Tibial artery (tissue), 4 donors: Measurements from ENCODE around the gene CDCP2.

Experiments
- DNase-seq, 2 donors: peaks; one replicate each; pipeline ENCODE4 v3.0.0-alpha.2; 2019
- H3K27ac ChIP-seq, 2 donors: fragments of 200-600 bp; sonication (generic) in 1 of 2; 1 replicate in 1 of 2; 2 replicates in 1 of 2; pipeline ENCODE4 v1.5.1; 2018 to 2019; ENCODE audit warnings: mild to moderate bottlenecking in 1 of 2
- H3K27me3 ChIP-seq, 2 donors: fragments of 200-600 bp; sonication (generic) in 1 of 2; one replicate each; pipeline versions ENCODE4 v1.5.1 to v1.6.0; 2016 to 2019
- H3K36me3 ChIP-seq, 3 donors: fragments of 200-600 bp; sonication (generic) in 2 of 3; one replicate each; pipeline ENCODE4 v1.5.1; 2016 to 2019; ENCODE audit warnings: mild to moderate bottlenecking in 2 of 3
- H3K4me1 ChIP-seq, 4 donors: fragments of 200-600 bp; sonication (generic) in 2 of 4; 1 replicate in 3 of 4; 2 replicates in 1 of 4; pipeline ENCODE4 v1.5.1; 2016 to 2019
- H3K4me3 ChIP-seq, 2 donors: fragments of 200-600 bp; sonication (generic) in 1 of 2; 1 replicate in 1 of 2; 2 replicates in 1 of 2; pipeline ENCODE4 v1.5.1; 2018 to 2019; ENCODE audit warnings: mild to moderate bottlenecking in 2 of 2
- H3K9me3 ChIP-seq, 3 donors: fragments of 200-600 bp; sonication (generic) in 1 of 3; one replicate each; pipeline ENCODE4 v1.5.1; 2016 to 2019
- intact Hi-C: fragments of 100-400 bp; cut with DNase I; formaldehyde crosslinking; loops from one replicate; pipeline ENCODE4 v1.15.0; 2023; ENCODE audit warnings: low total_unique reads
- TF ChIP-seq, protein P1 (sequence below), 2 experiments: fragments of 200-600 bp in 1 of 2; fragments of 450-650 bp in 1 of 2; IDR thresholded peaks; one replicate each; pipeline ENCODE4 v1.5.1; 2017 to 2019; ENCODE audit warnings: antibody characterized with exemption in 2 of 2, mild to moderate bottlenecking in 1 of 2, moderate library complexity in 1 of 2

CDCP2 gene

DNA sequence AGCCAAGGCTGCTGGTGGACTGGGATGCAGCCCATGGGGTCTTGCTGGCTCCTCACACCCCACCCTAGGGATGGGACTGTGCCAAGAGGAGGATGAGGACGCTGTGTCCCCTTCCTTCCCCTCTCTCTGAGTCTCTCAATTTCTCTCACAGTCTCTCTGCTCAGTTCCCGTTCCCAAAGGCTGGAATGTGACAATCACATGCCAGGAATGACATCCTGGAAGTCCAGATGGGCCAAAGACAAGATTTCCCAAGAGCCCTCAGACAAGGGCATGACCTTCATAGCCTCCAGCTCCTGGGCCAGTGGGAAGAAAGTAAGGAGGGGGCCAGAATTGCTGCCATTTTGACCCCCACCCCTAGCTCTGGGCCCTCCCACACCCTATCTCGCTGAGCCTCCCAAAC, 7.6 kb upstream of the CDCP2 start:
- no peaks in the 10 kb centered on the region for H3K36me3 ChIP-seq
- TF ChIP-seq, protein P1, sequence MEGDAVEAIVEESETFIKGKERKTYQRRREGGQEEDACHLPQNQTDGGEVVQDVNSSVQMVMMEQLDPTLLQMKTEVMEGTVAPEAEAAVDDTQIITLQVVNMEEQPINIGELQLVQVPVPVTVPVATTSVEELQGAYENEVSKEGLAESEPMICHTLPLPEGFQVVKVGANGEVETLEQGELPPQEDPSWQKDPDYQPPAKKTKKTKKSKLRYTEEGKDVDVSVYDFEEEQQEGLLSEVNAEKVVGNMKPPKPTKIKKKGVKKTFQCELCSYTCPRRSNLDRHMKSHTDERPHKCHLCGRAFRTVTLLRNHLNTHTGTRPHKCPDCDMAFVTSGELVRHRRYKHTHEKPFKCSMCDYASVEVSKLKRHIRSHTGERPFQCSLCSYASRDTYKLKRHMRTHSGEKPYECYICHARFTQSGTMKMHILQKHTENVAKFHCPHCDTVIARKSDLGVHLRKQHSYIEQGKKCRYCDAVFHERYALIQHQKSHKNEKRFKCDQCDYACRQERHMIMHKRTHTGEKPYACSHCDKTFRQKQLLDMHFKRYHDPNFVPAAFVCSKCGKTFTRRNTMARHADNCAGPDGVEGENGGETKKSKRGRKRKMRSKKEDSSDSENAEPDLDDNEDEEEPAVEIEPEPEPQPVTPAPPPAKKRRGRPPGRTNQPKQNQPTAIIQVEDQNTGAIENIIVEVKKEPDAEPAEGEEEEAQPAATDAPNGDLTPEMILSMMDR (IDR thresholded peaks at IDR 0.05) = no peak
- no peaks in the 10 kb centered on the region for H3K27me3 ChIP-seq
- no peak overlapping the region for H3K27ac ChIP-seq
- intact Hi-C loops = no loop called here
- no peaks in the 10 kb centered on the region for H3K9me3 ChIP-seq
- no peak for DNase-seq
- no peak overlapping the region for H3K4me3 ChIP-seq
- no peaks in the 10 kb centered on the region for H3K4me1 ChIP-seq

DNA sequence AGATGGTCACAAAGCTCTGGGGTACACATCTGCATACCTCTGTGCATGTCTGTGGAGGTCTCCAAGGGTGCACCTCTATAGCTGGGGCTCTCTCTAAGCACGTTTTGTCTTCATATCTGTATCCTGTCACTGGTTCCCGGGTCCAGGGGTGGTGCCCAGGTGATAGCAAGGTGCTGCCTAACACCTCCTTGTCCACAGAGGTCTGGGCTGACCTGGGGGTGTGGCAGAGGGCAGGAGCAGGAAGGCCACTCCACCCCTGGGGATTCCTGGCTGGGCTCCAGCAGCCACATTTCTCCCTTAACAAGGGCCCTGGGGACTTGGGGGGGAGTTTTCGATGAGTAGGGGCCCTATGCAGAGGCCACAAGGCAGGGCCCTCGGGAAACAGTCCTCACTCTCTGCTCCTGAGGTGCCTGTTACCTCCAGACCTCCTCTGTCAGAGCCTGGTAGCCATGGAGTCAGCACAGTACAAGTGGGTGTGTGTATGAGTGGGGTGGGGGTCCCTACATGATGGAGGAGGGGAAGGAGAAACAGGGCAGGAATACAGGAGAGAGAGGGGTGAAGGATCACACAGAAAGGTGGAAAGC, 7.0 kb upstream of the CDCP2 start:
- H3K27ac ChIP-seq = no peak overlapping the region
- no peaks in the 10 kb centered on the region for H3K9me3 ChIP-seq
- H3K4me3 ChIP-seq = no peak overlapping the region
- TF ChIP-seq, protein P1 (IDR thresholded peaks at IDR 0.05) = no peak
- intact Hi-C loops = no loop called here
- DNase-seq = no peak
- peaks cover 0 to 1% (median 0%) of the 10 kb centered on the region in 4 donors for H3K4me1 ChIP-seq
- H3K36me3 ChIP-seq = no peaks in the 10 kb centered on the region
- H3K27me3 ChIP-seq = no peaks in the 10 kb centered on the region

GRCh38 chr1:54158071-54158470, 5.3 kb upstream of the CDCP2 start:
- Histone ChIP-seq H3K27ac (no peak overlapping the region), H3K36me3 (no peaks in the 10 kb centered on the region), H3K9me3 (no peaks in the 10 kb centered on the region), H3K27me3 (no peaks in the 10 kb centered on the region), H3K4me3 (no peak overlapping the region), H3K4me1 (peaks cover 0 to 16% (median 14%) of the 10 kb centered on the region in 4 donors)
- no peak for DNase-seq
- intact Hi-C loops = no loop called here
- TF ChIP-seq, protein P1 (IDR thresholded peaks at IDR 0.05) = no peak

DNA sequence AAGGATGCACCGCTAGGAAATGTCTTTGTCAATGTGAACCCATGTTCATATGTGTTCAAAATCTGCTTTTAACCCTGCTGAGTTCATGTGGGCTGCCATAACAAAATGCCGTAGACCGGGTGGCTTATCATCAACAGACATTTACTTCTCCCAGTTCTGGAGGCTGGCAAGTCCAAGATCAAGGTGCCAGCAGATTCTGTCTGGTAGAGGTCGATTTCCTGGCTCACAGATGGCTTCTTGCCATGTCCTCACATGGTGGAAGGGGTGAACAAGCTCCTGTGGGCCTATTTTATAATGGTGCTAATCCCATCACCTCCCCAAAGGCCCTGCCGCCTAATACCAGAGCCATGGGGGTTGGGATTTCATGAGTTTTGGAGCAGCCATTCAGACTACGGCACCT, 4.6 kb upstream of the CDCP2 start:
- peaks cover 0 to 16% (median 14%) of the 10 kb centered on the region in 4 donors for H3K4me1 ChIP-seq
- intact Hi-C loops = no loop called here
- H3K36me3 ChIP-seq = no peaks in the 10 kb centered on the region
- H3K27me3 ChIP-seq = no peaks in the 10 kb centered on the region
- H3K4me3 ChIP-seq = no peak overlapping the region
- TF ChIP-seq, protein P1 (IDR thresholded peaks at IDR 0.05) = no peak
- no peak for DNase-seq
- no peak overlapping the region for H3K27ac ChIP-seq
- no peaks in the 10 kb centered on the region for H3K9me3 ChIP-seq

DNA sequence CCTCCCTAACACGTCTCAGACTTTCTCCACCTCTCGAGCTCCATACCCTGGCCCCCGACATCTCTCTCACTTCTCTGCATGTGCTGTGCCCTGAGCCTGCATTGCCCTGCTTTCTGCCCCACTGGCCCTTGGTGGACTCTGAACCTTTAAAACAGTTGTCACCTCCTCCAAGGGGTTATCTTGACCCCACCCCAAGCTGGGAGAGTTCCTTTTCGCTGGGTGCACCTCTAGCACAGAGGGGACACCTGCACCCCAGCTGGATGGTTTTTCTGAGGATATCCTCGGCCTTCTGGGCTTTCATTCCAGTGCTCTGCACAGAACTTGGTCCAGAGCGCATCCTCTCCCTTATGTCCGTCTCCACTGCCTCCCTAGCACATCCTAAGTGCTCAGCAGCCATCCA, 4.2 kb upstream of the CDCP2 start:
- H3K36me3 ChIP-seq = no peaks in the 10 kb centered on the region
- H3K27ac ChIP-seq = no peak overlapping the region
- intact Hi-C loops = no loop called here
- H3K4me1 ChIP-seq = peaks cover 0 to 16% (median 14%) of the 10 kb centered on the region in 4 donors
- no peaks in the 10 kb centered on the region for H3K9me3 ChIP-seq
- H3K27me3 ChIP-seq = no peaks in the 10 kb centered on the region
- no peak overlapping the region for H3K4me3 ChIP-seq
- TF ChIP-seq, protein P1 (IDR thresholded peaks at IDR 0.05) = no peak
- DNase-seq = no peak

GRCh38 chr1:54156201-54156600, 3.4 kb upstream of the CDCP2 start:
- H3K4me3 ChIP-seq = no peak overlapping the region
- no peak for DNase-seq

More at GRCh38 chr1:54156201-54156600, 3.4 kb upstream of the CDCP2 start:
- intact Hi-C loops = no loop called here
- Histone ChIP-seq H3K27me3 (no peaks in the 10 kb centered on the region), H3K4me1 (peaks cover 0 to 16% (median 14%) of the 10 kb centered on the region in 4 donors), H3K36me3 (no peaks in the 10 kb centered on the region), H3K9me3 (no peaks in the 10 kb centered on the region), H3K27ac (no peak overlapping the region)
- TF ChIP-seq, protein P1 (IDR thresholded peaks at IDR 0.05) = no peak
